CD4-positive, CD25-positive, alpha-beta regulatory T cell (primary cell): ENCODE results near the gene TCFL5. TPM values are rescaled to one million over a fixed set of nuclear protein-coding genes. Genes with fewer than 3 reads are reported as not detected.
"Not testable (repeated sequence)": the region's sequence is repeated elsewhere in the genome, so short reads cannot be mapped to it uniquely, and the experiment has no call there.

ENCODE experiments used
- ATAC-seq, 2 donors: fragments of 150-1000 bp; cut with Tn5 transposase; one replicate each; pipeline ENCODE4 v1.10.0; 2021; ENCODE audit warnings: low read depth in 2 of 2, moderate number of reproducible peaks in 2 of 2, moderate library complexity in 1 of 2
- DNase-seq, 3 donors: peaks; one replicate each; pipeline versions ENCODE4 v3.0.0 to v3.0.0-alpha.2; 2012 to 2022; ENCODE audit warnings: mixed read lengths in 1 of 3
- H3K27ac ChIP-seq: one replicate; pipeline ENCODE4 v1.7.0; 2013; ENCODE audit warnings: mild to moderate bottlenecking, low read length; ENCODE audit not compliant: insufficient read depth, poor library complexity, severe bottlenecking
- H3K27me3 ChIP-seq: one replicate; pipeline ENCODE4 v1.7.0; 2013; ENCODE audit warnings: low read length; ENCODE audit not compliant: control insufficient read depth, insufficient read depth
- H3K36me3 ChIP-seq: one replicate; pipeline ENCODE4 v1.7.0; 2013; ENCODE audit warnings: mild to moderate bottlenecking, low read length, moderate library complexity; ENCODE audit not compliant: control insufficient read depth, insufficient read depth
- H3K4me1 ChIP-seq: 2 replicates; pipeline ENCODE4 v1.7.0; 2013; ENCODE audit warnings: mild to moderate bottlenecking, low read length; ENCODE audit not compliant: insufficient read depth, control insufficient read depth, poor library complexity, severe bottlenecking
- H3K4me3 ChIP-seq: one replicate; pipeline ENCODE4 v1.7.0; 2013; ENCODE audit warnings: low read depth, mild to moderate bottlenecking, low read length, moderate library complexity
- H3K9me3 ChIP-seq, 2 experiments: 1 replicate in 1 of 2; 2 replicates in 1 of 2; pipeline ENCODE4 v1.7.0; 2013; ENCODE audit warnings: low read length in 2 of 2, mild to moderate bottlenecking in 1 of 2, moderate library complexity in 1 of 2; ENCODE audit not compliant: control insufficient read depth in 2 of 2
- H3K27ac Mint-ChIP-seq, 3 donors: one replicate each; pipeline ENCODE4 v1.8.0; 2020 to 2022; ENCODE audit warnings: mild to moderate bottlenecking in 3 of 3, mixed read lengths in 3 of 3, moderate library complexity in 2 of 3
- H3K27me3 Mint-ChIP-seq: one replicate; pipeline ENCODE4 v1.8.0; 2022; ENCODE audit warnings: mild to moderate bottlenecking, mixed read lengths
- H3K36me3 Mint-ChIP-seq: one replicate; pipeline ENCODE4 v1.8.0; 2020; ENCODE audit warnings: mixed read lengths
- H3K4me1 Mint-ChIP-seq, 4 donors: one replicate each; pipeline ENCODE4 v1.8.0; 2020 to 2022; ENCODE audit warnings: mixed read lengths in 4 of 4, mild to moderate bottlenecking in 1 of 4
- H3K4me3 Mint-ChIP-seq, 4 donors: one replicate each; pipeline ENCODE4 v1.8.0; 2020 to 2022; ENCODE audit warnings: mild to moderate bottlenecking in 4 of 4, mixed read lengths in 4 of 4, moderate library complexity in 3 of 4
- H3K9me3 Mint-ChIP-seq, 7 donors: one replicate each; pipeline ENCODE4 v1.8.0; 2020 to 2022; ENCODE audit warnings: mixed read lengths in 7 of 7, mild to moderate bottlenecking in 3 of 7, moderate library complexity in 2 of 7
- polyA plus RNA-seq, 4 donors: library from polyadenylated mRNA; unstranded; fragments of 300-500 nt; fragmentation: Illumina TruSeq; gene quantifications; one replicate each; pipeline ENCODE4 v1.2.3, GENCODE V29; 2021
- total RNA-seq: library from RNA; stranded (reverse); gene quantifications from one replicate; pipeline ENCODE4 v1.2.3, GENCODE V29; 2022

The TCFL5 gene
- total and polyA plus RNA-seq, 5 donors from 2014 or later = 0.53 to 3.8 (median 1.2) TPM

GRCh38 chr20:62854121-62854520 is 7.5 kb downstream of the TCFL5 start:
- Histone ChIP-seq H3K4me3 (no peak overlapping the region), H3K9me3 (no peaks in the 10 kb centered on the region), H3K36me3 (peaks cover 16% of the 10 kb centered on the region), H3K27me3 (no peaks in the 10 kb centered on the region), H3K27ac (no peak overlapping the region), H3K4me1 (peaks cover under 1% of the 10 kb centered on the region)
- H3K27me3 Mint-ChIP-seq = no peaks in the 10 kb centered on the region
- DNase-seq (no peak), ATAC-seq (no peak)
- H3K4me1 Mint-ChIP-seq = peaks cover 0 to 9% (median 7%) of the 10 kb centered on the region in 4 donors
- peaks cover 0 to 4% (median 0%) of the 10 kb centered on the region in 7 donors for H3K9me3 Mint-ChIP-seq
- no peak overlapping the region for H3K4me3 Mint-ChIP-seq
- peaks cover 30% of the 10 kb centered on the region for H3K36me3 Mint-ChIP-seq
- H3K27ac Mint-ChIP-seq = no peak overlapping the region

- H3K4me3 Mint-ChIP-seq, DNase-seq, H3K4me3 ChIP-seq, H3K9me3 ChIP-seq, H3K4me1 Mint-ChIP-seq, H3K27me3 ChIP-seq, H3K27ac Mint-ChIP-seq, H3K9me3 Mint-ChIP-seq, ATAC-seq, H3K27me3 Mint-ChIP-seq, H3K27ac ChIP-seq, H3K4me1 ChIP-seq: not testable (repeated sequence)
- H3K36me3 Mint-ChIP-seq = peaks cover 30% of the 10 kb centered on the region
- peaks cover 16% of the 10 kb centered on the region for H3K36me3 ChIP-seq
Measured at GRCh38 chr20:62853304-62853703, 8.3 kb downstream of the TCFL5 start.

- H3K36me3 ChIP-seq = peaks cover 14% of the 10 kb centered on the region
- no peak overlapping the region for H3K27ac ChIP-seq
- Mint-ChIP-seq H3K4me1 (peaks cover 0 to 9% (median 6%) of the 10 kb centered on the region in 4 donors), H3K27ac (no peak overlapping the region), H3K27me3 (no peaks in the 10 kb centered on the region), H3K4me3 (no peak overlapping the region), H3K36me3 (peaks cover 32% of the 10 kb centered on the region), H3K9me3 (peaks cover 0 to 4% (median 0%) of the 10 kb centered on the region in 7 donors)
- no peak overlapping the region for H3K4me3 ChIP-seq
- H3K4me1 ChIP-seq = no peaks in the 10 kb centered on the region
- ATAC-seq (no peak), DNase-seq (no peak)
- no peaks in the 10 kb centered on the region for H3K27me3 ChIP-seq
- no peaks in the 10 kb centered on the region for H3K9me3 ChIP-seq
Measured at GRCh38 chr20:62852841-62853240, 8.8 kb downstream of the TCFL5 start.

GRCh38 chr20:62852196-62852595 is 9.4 kb downstream of the TCFL5 start:
- peaks cover 0 to 4% (median 0%) of the 10 kb centered on the region in 7 donors for H3K9me3 Mint-ChIP-seq
- H3K27me3 ChIP-seq = no peaks in the 10 kb centered on the region
- no peak for ATAC-seq

GRCh38 chr20:62850333-62850974 is 11.2 kb downstream of the TCFL5 start:
- Mint-ChIP-seq H3K27me3 (no peaks in the 10 kb centered on the region), H3K27ac (peak overlapping the region in 1 of 3 donors; percentile 26), H3K4me1 (peaks cover 0 to 9% (median 4%) of the 10 kb centered on the region in 4 donors), H3K36me3 (peaks cover 25% of the 10 kb centered on the region), H3K9me3 (peaks cover 0 to 4% (median 0%) of the 10 kb centered on the region in 7 donors), H3K4me3 (no peak overlapping the region)
- H3K4me3 ChIP-seq = no peak overlapping the region
- ATAC-seq (no peak), DNase-seq (no peak)
- no peak overlapping the region for H3K27ac ChIP-seq
- peaks cover 12% of the 10 kb centered on the region for H3K36me3 ChIP-seq
- H3K9me3 ChIP-seq = no peaks in the 10 kb centered on the region
- H3K27me3 ChIP-seq = no peaks in the 10 kb centered on the region
- no peaks in the 10 kb centered on the region for H3K4me1 ChIP-seq

More at GRCh38 chr20:62852196-62852595, 9.4 kb downstream of the TCFL5 start:
- Mint-ChIP-seq H3K27ac (no peak overlapping the region), H3K4me3 (no peak overlapping the region), H3K27me3 (no peaks in the 10 kb centered on the region), H3K36me3 (peaks cover 29% of the 10 kb centered on the region), H3K4me1 (peaks cover 0 to 9% (median 4%) of the 10 kb centered on the region in 4 donors)
- H3K4me3 ChIP-seq = no peak overlapping the region
- DNase-seq = no peak
- H3K9me3 ChIP-seq = no peaks in the 10 kb centered on the region
- H3K36me3 ChIP-seq = peaks cover 13% of the 10 kb centered on the region
- H3K4me1 ChIP-seq = no peaks in the 10 kb centered on the region
- no peak overlapping the region for H3K27ac ChIP-seq

- H3K27ac ChIP-seq = no peak overlapping the region
- no peaks in the 10 kb centered on the region for H3K27me3 Mint-ChIP-seq
- H3K36me3 ChIP-seq = peaks cover 13% of the 10 kb centered on the region
- DNase-seq = no peak
- no peaks in the 10 kb centered on the region for H3K4me1 ChIP-seq
- H3K4me1 Mint-ChIP-seq = peaks cover 0 to 5% (median 4%) of the 10 kb centered on the region in 4 donors
- H3K9me3 ChIP-seq = no peaks in the 10 kb centered on the region
- no peaks in the 10 kb centered on the region for H3K27me3 ChIP-seq
- H3K9me3 Mint-ChIP-seq = peaks cover 0 to 4% (median 0%) of the 10 kb centered on the region in 7 donors
- H3K27ac Mint-ChIP-seq = no peak overlapping the region
- H3K4me3 Mint-ChIP-seq = no peak overlapping the region
- peaks cover 24% of the 10 kb centered on the region for H3K36me3 Mint-ChIP-seq
- no peak for ATAC-seq
- no peak overlapping the region for H3K4me3 ChIP-seq
Measured at GRCh38 chr20:62849431-62849830, 12.2 kb downstream of the TCFL5 start.

- not testable (repeated sequence) for H3K27me3 ChIP-seq, H3K4me1 ChIP-seq, H3K27ac Mint-ChIP-seq, H3K4me3 ChIP-seq, H3K27ac ChIP-seq, ATAC-seq, H3K4me1 Mint-ChIP-seq, H3K27me3 Mint-ChIP-seq, H3K9me3 Mint-ChIP-seq, H3K36me3 ChIP-seq, DNase-seq, H3K9me3 ChIP-seq, H3K4me3 Mint-ChIP-seq
- peaks cover 23% of the 10 kb centered on the region for H3K36me3 Mint-ChIP-seq
Measured at GRCh38 chr20:62848917-62849316, 12.7 kb downstream of the TCFL5 start.
